A549 (cell line): ENCODE results near the gene DNAJB14. TPM values are rescaled to one million over a fixed set of nuclear protein-coding genes. Genes with fewer than 3 reads are reported as not detected.

Experiments
- ATAC-seq, 2 experiments: fragments of 200-7000 bp in 1 of 2; fragments of >200 bp in 1 of 2; cut with Nextera tagmentation in 1 of 2; cut with Tn5 transposase in 1 of 2; 3 replicates each; pipeline versions ENCODE4 v1.8.0 to v1.9.1; 2018 to 2020; ENCODE audit warnings: mild to moderate bottlenecking in 1 of 2, moderate library complexity in 1 of 2
- CTCF ChIA-PET: fragments of 300-600 bp; sonication (Branson Sonifier 250); formaldehyde crosslinking; extraction: SDS; loops from one replicate; lab custom pipeline; 2021; ENCODE audit warnings: antibody characterized with exemption, inconsistent platforms; lab: Yijun Ruan, JAX
- POLR2A ChIA-PET: fragments of 350-600 bp; formaldehyde crosslinking; extraction: SDS; loops from one replicate; lab custom pipeline; 2021; ENCODE audit warnings: antibody characterized with exemption, inconsistent platforms; lab: Yijun Ruan, JAX
- DNase-seq, 2 experiments: peaks; one replicate each; pipeline versions ENCODE4 v3.0.0 to v3.0.0-alpha.2; 2011 to 2016; ENCODE audit warnings: low read depth in 1 of 2, low spot score in 1 of 2
- FAIRE-seq: peaks from 2 replicates; lab custom pipeline; 2011; peaks lifted over from hg19 to GRCh38; lab: Jason Lieb, UNC
- H3K27ac ChIP-seq, 2 experiments: fragments of >200 bp; sonication (Bioruptor Twin); formaldehyde crosslinking; 3 replicates each; pipeline ENCODE4 v1.5.1; 2016 to 2017
- H3K4me1 ChIP-seq: fragments of >200 bp; sonication (Bioruptor Twin); formaldehyde crosslinking; 3 replicates; pipeline ENCODE4 v1.6.1; 2016
- H3K4me2 ChIP-seq: fragments of >200 bp; sonication (Bioruptor Twin); formaldehyde crosslinking; 3 replicates; pipeline ENCODE4 v1.6.1; 2016
- H3K4me3 ChIP-seq: fragments of >200 bp; sonication (Bioruptor Twin); formaldehyde crosslinking; 3 replicates; pipeline ENCODE4 v1.5.1; 2016
- H3K9me3 ChIP-seq: fragments of >200 bp; sonication (Bioruptor Twin); formaldehyde crosslinking; 3 replicates; pipeline ENCODE4 v1.6.1; 2016
- BHLHE40 ChIP-seq: IDR thresholded peaks from 2 replicates; pipeline ENCODE4 v1.6.1; 2012; ENCODE audit warnings: low read depth, low read length, inconsistent platforms
- CBX8 ChIP-seq: fragments of 200-600 bp; sonication (generic); IDR thresholded peaks from 2 replicates; pipeline ENCODE4 v1.6.1; 2016
- EP300 ChIP-seq, 2 experiments: fragments of >200 bp; sonication (Bioruptor Twin); formaldehyde crosslinking; IDR thresholded peaks; 2 replicates in 1 of 2; 3 replicates in 1 of 2; pipeline ENCODE4 v1.6.1; 2016 to 2017
- FOSB ChIP-seq: fragments of 250-450 bp; sonication (Bioruptor Pico); IDR thresholded peaks from 2 replicates; pipeline ENCODE4 v1.5.0; 2020; ENCODE audit warnings: mild to moderate bottlenecking, moderate library complexity
- FOXS1 ChIP-seq: fragments of 250-450 bp; sonication (Bioruptor Pico); IDR thresholded peaks from 2 replicates; pipeline ENCODE4 v1.5.0; 2020; ENCODE audit warnings: mild to moderate bottlenecking, moderate library complexity
- GATA3 ChIP-seq: IDR thresholded peaks from 2 replicates; pipeline ENCODE4 v1.6.1; 2012; ENCODE audit warnings: borderline replicate concordance
- HOXA7 ChIP-seq: fragments of 250-450 bp; sonication (Bioruptor Pico); IDR thresholded peaks from 2 replicates; pipeline ENCODE4 v1.5.0; 2020; ENCODE audit warnings: mild to moderate bottlenecking, moderate library complexity
- JUNB ChIP-seq: fragments of >200 bp; sonication (Bioruptor Twin); formaldehyde crosslinking; IDR thresholded peaks from 2 replicates; pipeline ENCODE4 v1.6.1; 2016
- MAFK ChIP-seq: fragments of 450-650 bp; IDR thresholded peaks from 2 replicates; pipeline ENCODE4 v1.6.1; 2014; ENCODE audit not compliant: partially characterized antibody
- PHF8 ChIP-seq: fragments of 200-600 bp; sonication (generic); IDR thresholded peaks from 2 replicates; pipeline ENCODE4 v1.6.1; 2016; ENCODE audit warnings: low read depth, mild to moderate bottlenecking, antibody characterized with exemption, moderate library complexity, borderline replicate concordance
- POLR2A ChIP-seq: IDR thresholded peaks from 2 replicates; pipeline ENCODE4 v1.6.1; 2012; ENCODE audit warnings: mild to moderate bottlenecking, low read length
- RAD21 ChIP-seq, 2 experiments: fragments of >200 bp in 1 of 2; sonication (Bioruptor Twin) in 1 of 2; formaldehyde crosslinking in 1 of 2; IDR thresholded peaks in 1 of 2; conservative IDR thresholded peaks in 1 of 2; 2 replicates in 1 of 2; 3 replicates in 1 of 2; pipeline ENCODE4 v1.6.1; 2012 to 2018; ENCODE audit warnings: inconsistent platforms in 1 of 2
- RFX5 ChIP-seq: fragments of 450-650 bp; IDR thresholded peaks from 2 replicates; pipeline ENCODE4 v1.7.1; 2014; ENCODE audit warnings: antibody characterized with exemption, mild to moderate bottlenecking, moderate library complexity
- TFCP2L1 ChIP-seq: fragments of 250-450 bp; sonication (Bioruptor Pico); IDR thresholded peaks from 2 replicates; pipeline ENCODE4 v1.5.0; 2021; ENCODE audit warnings: mild to moderate bottlenecking
- ZFP36 ChIP-seq: fragments of 450-650 bp; IDR thresholded peaks from 2 replicates; pipeline ENCODE4 v1.6.1; 2014; ENCODE audit warnings: borderline replicate concordance; ENCODE audit not compliant: partially characterized antibody
- ZNF302 ChIP-seq: fragments of 250-450 bp; sonication (Bioruptor Pico); IDR thresholded peaks from 2 replicates; pipeline ENCODE4 v1.9.0; 2021; ENCODE audit warnings: inconsistent platforms, mild to moderate bottlenecking, moderate library complexity
- ZSCAN20 ChIP-seq: fragments of 250-450 bp; sonication (Bioruptor Pico); IDR thresholded peaks from 2 replicates; pipeline ENCODE4 v1.8.0; 2022; ENCODE audit warnings: mild to moderate bottlenecking, moderate library complexity
- WGBS: methylation state at CpG from one replicate; pipeline ENCODE4 v1.1.6; 2017; ENCODE audit errors: missing lambda C conversion rate; 5-methylcytosine and 5-hydroxymethylcytosine counted together
- polyA plus RNA-seq, 4 experiments: library from polyadenylated mRNA; depleted of rRNA in 3 of 4; stranded (reverse); fragments of >200 nt; fragmentation: RNase III in 1 of 4; extraction: RNeasy Plus Mini Kit Qiagen cat#74134 plus additional on column Dnase treatment in 1 of 4; gene quantifications; 2 replicates in 3 of 4; 3 replicates in 1 of 4; pipeline ENCODE4 v1.2.3, GENCODE V29; 2011 to 2017
- TF ChIP-seq, protein P1 (sequence below): IDR thresholded peaks from 2 replicates; pipeline ENCODE4 v1.6.1; 2012
- TF ChIP-seq, protein P2 (sequence below): fragments of >200 bp; sonication (Bioruptor Twin); formaldehyde crosslinking; IDR thresholded peaks from 3 replicates; pipeline ENCODE4 v1.5.1; 2016
- TF ChIP-seq, protein P3 (sequence below): fragments of 200-600 bp; sonication (generic); IDR thresholded peaks from 2 replicates; pipeline ENCODE4 v1.6.1; 2016; ENCODE audit warnings: antibody characterized with exemption, mild to moderate bottlenecking, moderate library complexity
- TF ChIP-seq, protein P4 (sequence below): IDR thresholded peaks from 2 replicates; pipeline ENCODE4 v1.6.1; 2012
- TF ChIP-seq, protein P5 (sequence below): fragments of 450-650 bp; IDR thresholded peaks from 2 replicates; pipeline ENCODE4 v1.6.1; 2014; ENCODE audit warnings: antibody characterized with exemption

Gene DNAJB14
- polyA plus RNA-seq, 2 of the 4 experiments (the other 2 are of a cell fraction), result 22.8 to 34.0 TPM

DNA sequence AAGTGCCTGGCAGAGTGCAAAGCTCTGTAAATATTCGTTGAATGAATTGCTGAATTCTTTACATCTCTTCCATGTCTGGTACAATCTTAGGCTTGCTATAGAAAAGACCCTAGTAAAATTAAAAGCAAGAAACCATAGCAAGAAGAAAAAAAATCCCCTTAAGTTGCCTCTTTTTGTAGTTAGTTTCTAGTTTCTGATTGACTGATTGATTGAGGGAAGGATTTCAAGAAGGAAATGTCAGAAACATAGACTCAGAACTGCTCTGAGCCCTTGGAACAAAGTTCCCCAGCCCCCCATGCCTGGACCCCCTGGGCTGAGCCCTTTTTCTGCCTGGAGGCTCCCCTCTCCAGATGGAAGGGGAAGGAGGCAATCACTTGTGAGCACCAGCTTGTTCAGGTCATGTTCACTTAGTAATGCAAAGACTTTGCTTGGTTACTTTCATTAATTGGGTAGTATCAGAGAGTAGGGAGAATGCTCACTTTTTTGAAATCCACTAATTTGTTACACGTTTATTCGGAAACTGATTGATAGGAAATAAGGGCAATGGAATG, 94.1 kb downstream of the DNAJB14 start:
- ChIA-PET POLR2A (no interaction called here), CTCF (no interaction called here)
- H3K9me3 ChIP-seq, result no peaks in the 10 kb centered on the region
- H3K4me3 ChIP-seq, result no peak overlapping the region
- no peaks in the 10 kb centered on the region for H3K4me1 ChIP-seq
- TF ChIP-seq RFX5, result no peak
- TF ChIP-seq PHF8, result no peak
- no peak for TF ChIP-seq MAFK
- TF ChIP-seq GATA3, result no peak
- no peak for TF ChIP-seq POLR2A
- no peak for TF ChIP-seq HOXA7 (CRISPR knock-in tag)
- TF ChIP-seq, protein P1, sequence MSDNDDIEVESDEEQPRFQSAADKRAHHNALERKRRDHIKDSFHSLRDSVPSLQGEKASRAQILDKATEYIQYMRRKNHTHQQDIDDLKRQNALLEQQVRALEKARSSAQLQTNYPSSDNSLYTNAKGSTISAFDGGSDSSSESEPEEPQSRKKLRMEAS, result no peak
- TF ChIP-seq, protein P2, sequence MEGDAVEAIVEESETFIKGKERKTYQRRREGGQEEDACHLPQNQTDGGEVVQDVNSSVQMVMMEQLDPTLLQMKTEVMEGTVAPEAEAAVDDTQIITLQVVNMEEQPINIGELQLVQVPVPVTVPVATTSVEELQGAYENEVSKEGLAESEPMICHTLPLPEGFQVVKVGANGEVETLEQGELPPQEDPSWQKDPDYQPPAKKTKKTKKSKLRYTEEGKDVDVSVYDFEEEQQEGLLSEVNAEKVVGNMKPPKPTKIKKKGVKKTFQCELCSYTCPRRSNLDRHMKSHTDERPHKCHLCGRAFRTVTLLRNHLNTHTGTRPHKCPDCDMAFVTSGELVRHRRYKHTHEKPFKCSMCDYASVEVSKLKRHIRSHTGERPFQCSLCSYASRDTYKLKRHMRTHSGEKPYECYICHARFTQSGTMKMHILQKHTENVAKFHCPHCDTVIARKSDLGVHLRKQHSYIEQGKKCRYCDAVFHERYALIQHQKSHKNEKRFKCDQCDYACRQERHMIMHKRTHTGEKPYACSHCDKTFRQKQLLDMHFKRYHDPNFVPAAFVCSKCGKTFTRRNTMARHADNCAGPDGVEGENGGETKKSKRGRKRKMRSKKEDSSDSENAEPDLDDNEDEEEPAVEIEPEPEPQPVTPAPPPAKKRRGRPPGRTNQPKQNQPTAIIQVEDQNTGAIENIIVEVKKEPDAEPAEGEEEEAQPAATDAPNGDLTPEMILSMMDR, result no peak
- TF ChIP-seq, protein P3, sequence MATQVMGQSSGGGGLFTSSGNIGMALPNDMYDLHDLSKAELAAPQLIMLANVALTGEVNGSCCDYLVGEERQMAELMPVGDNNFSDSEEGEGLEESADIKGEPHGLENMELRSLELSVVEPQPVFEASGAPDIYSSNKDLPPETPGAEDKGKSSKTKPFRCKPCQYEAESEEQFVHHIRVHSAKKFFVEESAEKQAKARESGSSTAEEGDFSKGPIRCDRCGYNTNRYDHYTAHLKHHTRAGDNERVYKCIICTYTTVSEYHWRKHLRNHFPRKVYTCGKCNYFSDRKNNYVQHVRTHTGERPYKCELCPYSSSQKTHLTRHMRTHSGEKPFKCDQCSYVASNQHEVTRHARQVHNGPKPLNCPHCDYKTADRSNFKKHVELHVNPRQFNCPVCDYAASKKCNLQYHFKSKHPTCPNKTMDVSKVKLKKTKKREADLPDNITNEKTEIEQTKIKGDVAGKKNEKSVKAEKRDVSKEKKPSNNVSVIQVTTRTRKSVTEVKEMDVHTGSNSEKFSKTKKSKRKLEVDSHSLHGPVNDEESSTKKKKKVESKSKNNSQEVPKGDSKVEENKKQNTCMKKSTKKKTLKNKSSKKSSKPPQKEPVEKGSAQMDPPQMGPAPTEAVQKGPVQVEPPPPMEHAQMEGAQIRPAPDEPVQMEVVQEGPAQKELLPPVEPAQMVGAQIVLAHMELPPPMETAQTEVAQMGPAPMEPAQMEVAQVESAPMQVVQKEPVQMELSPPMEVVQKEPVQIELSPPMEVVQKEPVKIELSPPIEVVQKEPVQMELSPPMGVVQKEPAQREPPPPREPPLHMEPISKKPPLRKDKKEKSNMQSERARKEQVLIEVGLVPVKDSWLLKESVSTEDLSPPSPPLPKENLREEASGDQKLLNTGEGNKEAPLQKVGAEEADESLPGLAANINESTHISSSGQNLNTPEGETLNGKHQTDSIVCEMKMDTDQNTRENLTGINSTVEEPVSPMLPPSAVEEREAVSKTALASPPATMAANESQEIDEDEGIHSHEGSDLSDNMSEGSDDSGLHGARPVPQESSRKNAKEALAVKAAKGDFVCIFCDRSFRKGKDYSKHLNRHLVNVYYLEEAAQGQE, result no peak
- no peak for DNase-seq
- no peak for ATAC-seq
- WGBS, result 56% methylated on average over 3 of the region's 3 CpGs
- H3K27ac ChIP-seq, result no peak overlapping the region
- H3K4me2 ChIP-seq, result no peak overlapping the region
- no peak for FAIRE-seq

DNA sequence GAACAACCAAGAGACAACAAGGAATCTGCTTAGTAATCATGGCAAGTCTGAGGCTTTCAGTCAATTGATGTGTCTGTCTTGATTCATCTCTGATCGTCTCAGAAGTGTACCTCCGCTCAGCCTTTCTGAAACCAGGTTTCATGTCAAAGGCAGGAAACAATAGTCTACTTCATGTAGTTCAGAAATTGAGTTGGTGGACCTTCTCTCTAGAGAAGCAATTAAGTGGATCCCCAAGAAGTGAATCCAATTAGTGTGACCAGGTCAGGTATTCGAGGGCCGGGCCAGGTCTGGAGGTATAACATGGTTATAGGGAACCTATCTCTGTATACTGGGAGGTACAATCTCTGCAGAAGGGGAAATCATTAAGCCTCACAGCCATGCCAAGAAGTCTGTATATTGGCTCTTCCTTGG, 97.8 kb downstream of the DNAJB14 start:
- DNase-seq (no peak), FAIRE-seq (no peak), ATAC-seq (no peak)
- Histone ChIP-seq H3K9me3 (no peaks in the 10 kb centered on the region), H3K27ac (no peak overlapping the region), H3K4me1 (no peaks in the 10 kb centered on the region), H3K4me3 (no peak overlapping the region), H3K4me2 (no peak overlapping the region)
- TF ChIP-seq BHLHE40, result no peak
- TF ChIP-seq CBX8, result no peak
- TF ChIP-seq, protein P4, sequence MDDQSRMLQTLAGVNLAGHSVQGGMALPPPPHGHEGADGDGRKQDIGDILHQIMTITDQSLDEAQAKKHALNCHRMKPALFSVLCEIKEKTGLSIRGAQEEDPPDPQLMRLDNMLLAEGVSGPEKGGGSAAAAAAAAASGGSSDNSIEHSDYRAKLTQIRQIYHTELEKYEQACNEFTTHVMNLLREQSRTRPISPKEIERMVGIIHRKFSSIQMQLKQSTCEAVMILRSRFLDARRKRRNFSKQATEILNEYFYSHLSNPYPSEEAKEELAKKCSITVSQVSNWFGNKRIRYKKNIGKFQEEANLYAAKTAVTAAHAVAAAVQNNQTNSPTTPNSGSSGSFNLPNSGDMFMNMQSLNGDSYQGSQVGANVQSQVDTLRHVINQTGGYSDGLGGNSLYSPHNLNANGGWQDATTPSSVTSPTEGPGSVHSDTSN, result no peak
- no peak for TF ChIP-seq ZSCAN20
- no peak for TF ChIP-seq JUNB
- TF ChIP-seq, protein P1, result no peak
- no peak for TF ChIP-seq ZNF302
- ChIA-PET POLR2A (no interaction called here), CTCF (no interaction called here)
- WGBS, result 87% methylated on average over 4 of the region's 4 CpGs

DNA sequence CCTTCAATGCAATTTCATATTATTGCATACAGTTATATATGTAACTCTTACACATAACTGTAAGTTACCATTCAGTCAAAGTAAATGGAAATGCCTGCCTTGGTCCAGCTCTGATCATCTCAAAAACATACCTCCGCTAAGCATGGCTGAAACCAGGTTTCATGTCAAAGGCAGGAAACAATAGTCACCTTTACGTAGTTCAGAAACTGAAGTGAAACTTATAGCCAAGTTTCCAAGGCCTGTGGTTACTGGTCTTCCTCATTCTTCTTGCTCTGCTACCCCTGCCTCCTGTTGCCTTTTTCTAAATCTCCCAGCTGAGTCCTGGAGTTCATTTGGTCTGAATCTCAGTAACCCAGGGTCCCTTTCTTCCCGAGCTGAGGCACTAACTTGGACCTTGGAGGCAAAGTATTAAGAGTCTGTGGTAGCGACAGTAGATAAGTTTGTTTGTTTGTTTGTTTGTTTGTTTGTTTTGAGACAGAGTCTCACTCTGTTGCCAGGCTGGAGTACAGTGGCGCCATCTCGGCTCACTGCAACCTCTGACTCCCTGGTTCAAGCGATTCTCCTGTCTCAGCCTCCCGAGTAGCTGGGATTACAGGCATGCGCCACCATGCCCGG, 98.9 kb downstream of the DNAJB14 start:
- CTCF ChIA-PET, result no interaction called here
- FAIRE-seq (no peak), DNase-seq (no peak), ATAC-seq (no peak)
- POLR2A ChIA-PET, result no interaction called here
- Histone ChIP-seq H3K4me2 (no peak overlapping the region), H3K4me3 (no peak overlapping the region), H3K27ac (no peak overlapping the region), H3K4me1 (no peaks in the 10 kb centered on the region), H3K9me3 (no peaks in the 10 kb centered on the region)
- WGBS, result 74% methylated on average over 10 of the region's 10 CpGs
- TF ChIP-seq FOXS1, result no peak
- TF ChIP-seq EP300 (IDR thresholded peaks at IDR 0.05), result no peak
- no peak for TF ChIP-seq ZFP36
- TF ChIP-seq TFCP2L1 (CRISPR knock-in tag), result no peak
- TF ChIP-seq, protein P5, sequence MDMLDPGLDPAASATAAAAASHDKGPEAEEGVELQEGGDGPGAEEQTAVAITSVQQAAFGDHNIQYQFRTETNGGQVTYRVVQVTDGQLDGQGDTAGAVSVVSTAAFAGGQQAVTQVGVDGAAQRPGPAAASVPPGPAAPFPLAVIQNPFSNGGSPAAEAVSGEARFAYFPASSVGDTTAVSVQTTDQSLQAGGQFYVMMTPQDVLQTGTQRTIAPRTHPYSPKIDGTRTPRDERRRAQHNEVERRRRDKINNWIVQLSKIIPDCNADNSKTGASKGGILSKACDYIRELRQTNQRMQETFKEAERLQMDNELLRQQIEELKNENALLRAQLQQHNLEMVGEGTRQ, result no peak
- TF ChIP-seq RFX5, result no peak
- TF ChIP-seq, protein P3, result no peak
- TF ChIP-seq JUNB, result no peak
- TF ChIP-seq RAD21 (conservative IDR thresholded peaks at IDR 0.05 in 1 of 2, IDR thresholded peaks at IDR 0.05 in 1 of 2), result no peak
- TF ChIP-seq ZSCAN20, result no peak
- TF ChIP-seq FOSB (CRISPR knock-in tag), result no peak
